HepG2 (cell line): Measurements from ENCODE around the gene NEDD4L. TPM values are rescaled to one million over a fixed set of nuclear protein-coding genes. Genes with fewer than 3 reads are reported as not detected.

ENCODE experiments used
- BCLAF1 ChIP-seq: fragments of 450-650 bp; IDR thresholded peaks from 2 replicates; pipeline ENCODE4 v1.6.1; 2017; ENCODE audit warnings: mild to moderate bottlenecking
- CREB3 ChIP-seq: sonication (generic); formaldehyde crosslinking; IDR thresholded peaks from 2 replicates; pipeline ENCODE4 v1.5.0; 2020; ENCODE audit warnings: missing genetic modification reagents
- IRF1 ChIP-seq: sonication (generic); formaldehyde crosslinking; IDR thresholded peaks from 2 replicates; pipeline ENCODE4 v1.4.0; 2020; ENCODE audit warnings: low read depth, mild to moderate bottlenecking, missing genetic modification reagents
- KAT2B ChIP-seq: fragments of 150-350 bp; IDR thresholded peaks from 2 replicates; pipeline ENCODE4 v1.6.1; 2014; ENCODE audit warnings: low read depth, low read length, borderline replicate concordance
- NAIF1 ChIP-seq: sonication (generic); formaldehyde crosslinking; IDR thresholded peaks from 2 replicates; pipeline ENCODE4 v1.5.0; 2020; ENCODE audit warnings: mild to moderate bottlenecking, missing genetic modification reagents, borderline replicate concordance
- NR0B2 ChIP-seq: sonication (generic); formaldehyde crosslinking; IDR thresholded peaks from 2 replicates; pipeline ENCODE4 v1.4.0; 2020; ENCODE audit warnings: mild to moderate bottlenecking, missing genetic modification reagents
- SMARCE1 ChIP-seq: fragments of 450-650 bp; IDR thresholded peaks from 2 replicates; pipeline ENCODE4 v1.6.1; 2017; ENCODE audit warnings: borderline replicate concordance
- ZBED4 ChIP-seq: sonication (generic); formaldehyde crosslinking; IDR thresholded peaks from 2 replicates; pipeline ENCODE4 v1.4.0; 2020; ENCODE audit warnings: missing genetic modification reagents, borderline replicate concordance
- ZBTB37 ChIP-seq: sonication (generic); formaldehyde crosslinking; IDR thresholded peaks from 2 replicates; pipeline ENCODE4 v1.4.0; 2020; ENCODE audit warnings: mild to moderate bottlenecking, missing genetic modification reagents
- ZNF12 ChIP-seq: sonication (generic); formaldehyde crosslinking; IDR thresholded peaks from 2 replicates; pipeline ENCODE4 v1.5.0; 2020; ENCODE audit warnings: missing genetic modification reagents
- ZNF282 ChIP-seq: fragments of 450-650 bp; IDR thresholded peaks from 2 replicates; pipeline ENCODE4 v1.6.1; 2018; ENCODE audit not compliant: partially characterized antibody
- ZNF382 ChIP-seq: sonication (generic); formaldehyde crosslinking; IDR thresholded peaks from 2 replicates; pipeline ENCODE4 v1.5.0; 2020; ENCODE audit warnings: missing genetic modification reagents, mild to moderate bottlenecking, borderline replicate concordance
- ZNF781 ChIP-seq: sonication (generic); formaldehyde crosslinking; IDR thresholded peaks from 2 replicates; pipeline ENCODE4 v1.5.1; 2020; ENCODE audit warnings: borderline replicate concordance, mild to moderate bottlenecking, missing genetic modification reagents; ENCODE audit errors: not compliant biosample characterization
- ZNF790 ChIP-seq: sonication (generic); formaldehyde crosslinking; IDR thresholded peaks from 2 replicates; pipeline ENCODE4 v1.8.0; 2022; ENCODE audit warnings: missing genetic modification reagents, mild to moderate bottlenecking, borderline replicate concordance
- polyA plus RNA-seq, 8 experiments: library from polyadenylated mRNA; depleted of rRNA in 3 of 8; stranded (reverse) in 7 of 8; unstranded in 1 of 8; fragments of >200 nt; fragmentation: Illumina TruSeq in 4 of 8; extraction: Trizol in 4 of 8; gene quantifications; 2 replicates each; pipeline versions ENCODE4 v1.2.1 to v1.2.3, GENCODE V29; 2011 to 2016; ENCODE audit warnings: low read depth in 4 of 8, missing spikeins in 1 of 8, mixed read lengths in 1 of 8; ENCODE audit not compliant: insufficient read depth in 1 of 8
- total RNA-seq, 5 experiments: library from RNA; depleted of rRNA; stranded (reverse); fragments of >200 nt; fragmentation: Illumina TruSeq; extraction: Trizol; gene quantifications; 2 replicates each; pipeline ENCODE4 v1.2.3, GENCODE V29; 2016; ENCODE audit warnings: low read depth in 1 of 5

Gene NEDD4L
- total and polyA plus RNA-seq, 2 of the 13 experiments (the other 11 are each of a cell fraction or from before 2014, with no cell fraction given) = 168 to 390 TPM

GRCh38 chr18:58235001-58235436 lies 191.0 kb downstream of the NEDD4L start (continued):
- TF ChIP-seq BCLAF1 = no peak
- TF ChIP-seq IRF1 (CRISPR knock-in tag) = no peak
- TF ChIP-seq SMARCE1 = no peak
- TF ChIP-seq ZBED4 (CRISPR knock-in tag) = no peak
- no peak for TF ChIP-seq ZNF790
- no peak for TF ChIP-seq ZBTB37 (CRISPR knock-in tag)
- TF ChIP-seq KAT2B = no peak
- no peak for TF ChIP-seq ZNF282
- TF ChIP-seq ZNF12 = no peak
- no peak for TF ChIP-seq NAIF1 (CRISPR knock-in tag)
- no peak for TF ChIP-seq NR0B2 (CRISPR knock-in tag)
- no peak for TF ChIP-seq ZNF382 (CRISPR knock-in tag)
- TF ChIP-seq ZNF781 (CRISPR knock-in tag) = no peak
- TF ChIP-seq CREB3 (CRISPR knock-in tag) = no peak
